ENCODE results near the gene KRT10. TPM values are rescaled to one million over a fixed set of nuclear protein-coding genes. Genes with fewer than 3 reads are reported as not detected.

The KRT10 gene
- total and polyA plus RNA-seq, 4 donors = 1.6 to 52.5 (median 7.1) TPM

GRCh38 chr17:40841246-40841645 lies 18.8 kb upstream of the KRT10 start:
- Histone ChIP-seq H3K27ac (ENCODE audit: low read depth in 1 of 2, low read length in 2 of 2) (no peak overlapping the region), H3K27me3 (ENCODE audit: control insufficient read depth in 4 of 4, insufficient read depth in 4 of 4, low read length in 3 of 4) (no peaks in the 10 kb centered on the region), H3K4me3 (ENCODE audit: low read depth in 1 of 3, low read length in 3 of 3) (no peak overlapping the region), H3K9ac (ENCODE audit: low read depth in 1 of 2, low read length in 2 of 2) (no peak overlapping the region), H3K4me1 (ENCODE audit: control insufficient read depth in 4 of 4, insufficient read depth in 4 of 4, low read length in 3 of 4) (no peaks in the 10 kb centered on the region), H3K36me3 (ENCODE audit: control insufficient read depth in 4 of 4, insufficient read depth in 3 of 4, low read depth in 1 of 4, low read length in 3 of 4) (no peaks in the 10 kb centered on the region), H3K9me3 (ENCODE audit: control insufficient read depth in 4 of 4, low read length in 3 of 4) (no peaks in the 10 kb centered on the region)
- 90% methylated on average over 3 of the region's 3 CpGs for WGBS
- no peak for TF ChIP-seq RXRA (IDR thresholded peaks at IDR 0.05)
- TF ChIP-seq NR2F2 (IDR thresholded peaks at IDR 0.05) = no peak
- no peak for TF ChIP-seq RAD21 (IDR thresholded peaks at IDR 0.05)
- TF ChIP-seq ZBTB33 (IDR thresholded peaks at IDR 0.05) = no peak
- no peak for DNase-seq (ENCODE audit: low spot score)

GRCh38 chr17:40839194-40839593 lies 16.8 kb upstream of the KRT10 start:
- Histone ChIP-seq H3K4me1 (ENCODE audit: control insufficient read depth in 4 of 4, insufficient read depth in 4 of 4, low read length in 3 of 4) (no peaks in the 10 kb centered on the region), H3K36me3 (ENCODE audit: control insufficient read depth in 4 of 4, insufficient read depth in 3 of 4, low read depth in 1 of 4, low read length in 3 of 4) (peaks cover 0 to 9% (median 0%) of the 10 kb centered on the region in 4 donors), H3K27ac (ENCODE audit: low read depth in 1 of 2, low read length in 2 of 2) (no peak overlapping the region), H3K9ac (ENCODE audit: low read depth in 1 of 2, low read length in 2 of 2) (no peak overlapping the region), H3K9me3 (ENCODE audit: control insufficient read depth in 4 of 4, low read length in 3 of 4) (no peaks in the 10 kb centered on the region), H3K27me3 (ENCODE audit: control insufficient read depth in 4 of 4, insufficient read depth in 4 of 4, low read length in 3 of 4) (no peaks in the 10 kb centered on the region), H3K4me3 (ENCODE audit: low read depth in 1 of 3, low read length in 3 of 3) (no peak overlapping the region)
- DNase-seq (ENCODE audit: low spot score) = no peak
- 83% methylated on average over 3 of the region's 3 CpGs for WGBS
- TF ChIP-seq NR2F2 (IDR thresholded peaks at IDR 0.05) = no peak
- TF ChIP-seq JUND (IDR thresholded peaks at IDR 0.05) = no peak
- TF ChIP-seq HNF4G (IDR thresholded peaks at IDR 0.05) = no peak
- no peak for TF ChIP-seq ATF3 (IDR thresholded peaks at IDR 0.05)
- TF ChIP-seq ZBTB33 (IDR thresholded peaks at IDR 0.05) = no peak
- TF ChIP-seq RAD21 (IDR thresholded peaks at IDR 0.05) = no peak
- TF ChIP-seq REST (IDR thresholded peaks at IDR 0.05) = no peak
- no peak for TF ChIP-seq FOXA1 (IDR thresholded peaks at IDR 0.05)
- no peak for TF ChIP-seq GABPA (IDR thresholded peaks at IDR 0.05 in 1 of 2, conservative IDR thresholded peaks at IDR 0.05 in 1 of 2)
- TF ChIP-seq HNF4A (conservative IDR thresholded peaks at IDR 0.05) = no peak
- no peak for TF ChIP-seq SP1 (IDR thresholded peaks at IDR 0.05)
- no peak for TF ChIP-seq YY1 (IDR thresholded peaks at IDR 0.05)
